COLO668 (cell line): ENCODE measurements around the gene OR10R2.
"Not testable (repeated sequence)": the region's sequence is repeated elsewhere in the genome, so short reads cannot be mapped to it uniquely, and the experiment has no call there.

Experiments
- DNase-seq: peaks from one replicate; lab custom pipeline; 2025; ENCODE audit not compliant: unreplicated experiment; lab: John Stamatoyannopoulos, UW

The OR10R2 gene

GRCh38 chr1:158471920-158472319, at the start of gene OR10R2:
TSS of gene OR10R2 (plus strand) at chr1:158472220. CDS start at chr1:158472326, 106 bp downstream.
- no peak for DNase-seq

- no peak for DNase-seq
Observed at GRCh38 chr1:158425027-158425426, 47.0 kb upstream of the OR10R2 start.

- DNase-seq: no peak
Observed at GRCh38 chr1:158426137-158426536, 45.9 kb upstream of the OR10R2 start, which contains the start of gene OR10K2. TSS of gene OR10K2 (minus strand) at chr1:158426237. CDS start at chr1:158420866, 5,371 bp downstream.

GRCh38 chr1:158430163-158430562, 41.9 kb upstream of the OR10R2 start:
- not testable (repeated sequence) for DNase-seq

- DNase-seq: no peak
Observed at GRCh38 chr1:158434741-158435140, 37.3 kb upstream of the OR10R2 start.

- DNase-seq: no peak
Observed at GRCh38 chr1:158445376-158445775, 26.6 kb upstream of the OR10R2 start.

- DNase-seq: no peak
Observed at GRCh38 chr1:158454537-158454936, 17.5 kb upstream of the OR10R2 start.

GRCh38 chr1:158457246-158457645, 14.8 kb upstream of the OR10R2 start:
- DNase-seq: no peak

GRCh38 chr1:158458263-158458662, 13.8 kb upstream of the OR10R2 start:
- DNase-seq: no peak

GRCh38 chr1:158461534-158461933, 10.5 kb upstream of the OR10R2 start, which contains the start of gene OR10K1:
TSS of gene OR10K1 (plus strand) at chr1:158461834. CDS start at chr1:158465562, 3,728 bp downstream.
- no peak for DNase-seq

- no peak for DNase-seq
Observed at GRCh38 chr1:158485455-158485854, 13.4 kb downstream of the OR10R2 start.

- DNase-seq: no peak
Observed at GRCh38 chr1:158491316-158491715, 19.3 kb downstream of the OR10R2 start.

- DNase-seq: no peak
Observed at GRCh38 chr1:158493054-158493453, 21.0 kb downstream of the OR10R2 start.

GRCh38 chr1:158494796-158495195, 22.8 kb downstream of the OR10R2 start:
- DNase-seq: no peak

GRCh38 chr1:158496374-158496773, 24.4 kb downstream of the OR10R2 start:
- DNase-seq: no peak

GRCh38 chr1:158506369-158506987, 34.5 kb downstream of the OR10R2 start:
- DNase-seq: no peak

GRCh38 chr1:158507511-158507910, 35.5 kb downstream of the OR10R2 start:
- no peak for DNase-seq

GRCh38 chr1:158509471-158510156, 37.6 kb downstream of the OR10R2 start:
- DNase-seq: no peak

- no peak for DNase-seq
Observed at GRCh38 chr1:158516966-158517365, 44.9 kb downstream of the OR10R2 start.

GRCh38 chr1:158520021-158520420, 48.0 kb downstream of the OR10R2 start:
- no peak for DNase-seq

- no peak for DNase-seq
Observed at GRCh38 chr1:158520955-158521665, 49.1 kb downstream of the OR10R2 start.

- DNase-seq: no peak
Observed at GRCh38 chr1:158521666-158522058, 49.6 kb downstream of the OR10R2 start.
